Measurements from ENCODE around the gene TMEM271.
"Not testable (repeated sequence)": the region's sequence is repeated elsewhere in the genome, so short reads cannot be mapped to it uniquely, and the experiment has no call there.

TMEM271 gene

DNA sequence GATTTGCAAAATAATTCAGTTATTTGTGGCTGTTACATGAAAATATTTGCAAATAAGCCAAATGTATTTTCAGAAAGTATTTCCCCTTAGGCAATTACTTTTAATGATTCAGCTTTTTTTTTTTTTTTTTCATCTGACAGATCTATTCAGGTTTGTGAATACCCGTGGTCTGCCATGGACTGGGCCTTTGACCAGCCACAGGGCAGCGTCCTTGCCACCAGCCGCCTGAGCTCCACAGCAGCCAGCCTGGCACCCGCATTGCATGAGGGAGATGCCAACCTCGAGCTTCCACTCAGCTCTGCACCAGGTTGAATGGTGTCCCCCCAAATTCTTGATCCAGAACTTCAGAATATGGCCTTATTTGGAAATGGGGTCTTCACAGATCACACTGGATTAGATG, 14.7 kb downstream of the TMEM271 start:
- H3K4me3 ChIP-seq (ENCODE audit: severe bottlenecking): no peak overlapping the region
- TF ChIP-seq CTCF (IDR thresholded peaks at IDR 0.05; ENCODE audit: poor library complexity, severe bottlenecking): no peak
- H3K4me1 ChIP-seq (ENCODE audit: insufficient read depth, poor library complexity, severe bottlenecking): no peaks in the 10 kb centered on the region
- no peaks in the 10 kb centered on the region for H3K9me3 ChIP-seq (ENCODE audit: severe bottlenecking)
- ATAC-seq (ENCODE audit: low read depth): no peak
- DNase-seq (ENCODE audit: low spot score): no peak
- H3K27ac ChIP-seq (ENCODE audit: poor library complexity, severe bottlenecking): no peak overlapping the region
- no peaks in the 10 kb centered on the region for H3K36me3 ChIP-seq (ENCODE audit: low read depth)
- no peaks in the 10 kb centered on the region for H3K27me3 ChIP-seq (ENCODE audit: insufficient read depth, poor library complexity, severe bottlenecking)

- H3K27me3 ChIP-seq (ENCODE audit: insufficient read depth, poor library complexity, severe bottlenecking): no peaks in the 10 kb centered on the region
- no peaks in the 10 kb centered on the region for H3K9me3 ChIP-seq (ENCODE audit: severe bottlenecking)
- no peaks in the 10 kb centered on the region for H3K36me3 ChIP-seq (ENCODE audit: low read depth)
- no peak for TF ChIP-seq CTCF (IDR thresholded peaks at IDR 0.05; ENCODE audit: poor library complexity, severe bottlenecking)
- ATAC-seq (ENCODE audit: low read depth): no peak
- H3K27ac ChIP-seq (ENCODE audit: poor library complexity, severe bottlenecking): no peak overlapping the region
- no peaks in the 10 kb centered on the region for H3K4me1 ChIP-seq (ENCODE audit: insufficient read depth, poor library complexity, severe bottlenecking)
- DNase-seq (ENCODE audit: low spot score): no peak
- no peak overlapping the region for H3K4me3 ChIP-seq (ENCODE audit: severe bottlenecking)
Observed at GRCh38 chr4:560731-561291, 15.3 kb downstream of the TMEM271 start.

DNA sequence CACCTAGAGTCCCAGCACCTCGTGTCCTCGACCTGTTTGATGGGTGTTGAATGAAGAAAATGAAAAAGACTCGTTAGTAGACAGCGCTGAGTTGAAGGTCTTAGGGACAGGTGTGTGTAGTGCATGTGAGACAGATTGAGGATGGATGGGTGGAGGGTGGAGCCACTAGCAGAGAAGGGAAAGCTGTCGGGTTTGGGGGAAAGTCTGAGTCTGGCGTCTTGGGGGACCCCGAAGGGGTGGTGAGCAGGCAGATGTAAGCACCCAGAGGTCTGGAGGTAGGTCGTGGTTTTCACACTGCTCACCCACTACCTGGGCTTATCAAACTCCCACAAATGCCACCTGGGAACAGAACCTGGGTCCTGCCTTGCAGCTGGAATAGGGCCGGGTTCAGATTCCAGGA, 16.0 kb downstream of the TMEM271 start:
- no peak overlapping the region for H3K27ac ChIP-seq (ENCODE audit: poor library complexity, severe bottlenecking)
- no peak for DNase-seq (ENCODE audit: low spot score)
- H3K4me3 ChIP-seq (ENCODE audit: severe bottlenecking): no peak overlapping the region
- ATAC-seq (ENCODE audit: low read depth): no peak
- H3K9me3 ChIP-seq (ENCODE audit: severe bottlenecking): no peaks in the 10 kb centered on the region
- no peaks in the 10 kb centered on the region for H3K27me3 ChIP-seq (ENCODE audit: insufficient read depth, poor library complexity, severe bottlenecking)
- no peaks in the 10 kb centered on the region for H3K4me1 ChIP-seq (ENCODE audit: insufficient read depth, poor library complexity, severe bottlenecking)
- no peak for TF ChIP-seq CTCF (IDR thresholded peaks at IDR 0.05; ENCODE audit: poor library complexity, severe bottlenecking)
- H3K36me3 ChIP-seq (ENCODE audit: low read depth): no peaks in the 10 kb centered on the region

DNA sequence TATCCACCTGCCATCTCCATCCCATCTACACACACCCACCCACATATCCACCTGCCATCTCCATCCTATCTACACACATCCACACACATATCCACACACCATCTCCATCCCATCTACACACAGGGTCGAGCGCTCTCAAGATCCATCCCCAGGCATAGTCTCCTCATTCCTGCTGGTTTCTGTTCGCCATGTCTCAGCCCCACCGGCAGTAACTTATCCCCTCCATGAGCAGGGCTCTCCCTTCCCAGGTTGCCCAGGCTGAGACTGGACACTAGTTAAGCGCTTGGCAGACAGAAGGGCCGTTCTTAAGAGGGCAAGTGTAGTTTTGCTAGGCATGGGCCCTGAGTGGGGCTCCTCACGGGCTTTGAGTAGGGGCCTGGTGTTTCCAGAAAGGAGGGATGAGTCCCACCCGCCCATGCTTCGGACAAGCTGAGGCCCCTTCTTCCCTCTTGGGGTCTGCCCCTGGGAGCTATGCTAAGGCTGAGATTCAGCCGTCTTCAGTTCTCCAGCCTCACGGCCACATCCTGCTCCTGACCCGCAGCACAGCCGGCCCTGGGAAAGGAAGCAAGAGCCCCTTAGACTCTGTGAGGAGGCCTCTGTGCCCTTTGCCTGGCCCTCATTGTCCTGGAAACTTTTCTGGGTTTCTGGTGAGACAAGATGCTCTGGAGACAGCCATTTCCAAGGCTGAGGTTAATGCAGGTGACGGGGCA, 20.4 kb downstream of the TMEM271 start:
- Histone ChIP-seq H3K9me3 (ENCODE audit: severe bottlenecking) (peaks cover 2% of the 10 kb centered on the region), H3K4me1 (ENCODE audit: insufficient read depth, poor library complexity, severe bottlenecking) (no peaks in the 10 kb centered on the region), H3K27me3 (ENCODE audit: insufficient read depth, poor library complexity, severe bottlenecking) (no peaks in the 10 kb centered on the region), H3K36me3 (ENCODE audit: low read depth) (no peaks in the 10 kb centered on the region), H3K27ac (ENCODE audit: poor library complexity, severe bottlenecking) (no peak overlapping the region), H3K4me3 (ENCODE audit: severe bottlenecking) (no peak overlapping the region)
- DNase-seq (ENCODE audit: low spot score): no peak
- TF ChIP-seq CTCF (IDR thresholded peaks at IDR 0.05; ENCODE audit: poor library complexity, severe bottlenecking): no peak
- no peak for ATAC-seq (ENCODE audit: low read depth)

GRCh38 chr4:554793-555320, 21.2 kb downstream of the TMEM271 start:
- not testable (repeated sequence) for DNase-seq (ENCODE audit: low spot score); H3K9me3 ChIP-seq (ENCODE audit: severe bottlenecking); ATAC-seq (ENCODE audit: low read depth); H3K36me3 ChIP-seq (ENCODE audit: low read depth); H3K27me3 ChIP-seq (ENCODE audit: insufficient read depth, poor library complexity, severe bottlenecking); H3K4me1 ChIP-seq (ENCODE audit: insufficient read depth, poor library complexity, severe bottlenecking); H3K4me3 ChIP-seq (ENCODE audit: severe bottlenecking); H3K27ac ChIP-seq (ENCODE audit: poor library complexity, severe bottlenecking)

Data from RWPE2 (cell line).